Peyer's patch (tissue), 4 donors: ENCODE data around the gene CLCN7. TPM values are rescaled to one million over a fixed set of nuclear protein-coding genes. Genes with fewer than 3 reads are reported as not detected.

Source experiments
- DNase-seq, 3 donors: peaks; one replicate each; pipeline ENCODE4 v3.0.0-alpha.2; 2017 to 2019
- H3K27ac ChIP-seq, 4 donors: fragments of 200-600 bp; sonication (generic); one replicate each; pipeline ENCODE4 v1.5.1; 2016 to 2019
- H3K27me3 ChIP-seq, 2 donors: fragments of 200-600 bp; sonication (generic); one replicate each; pipeline ENCODE4 v1.5.1; 2019
- H3K36me3 ChIP-seq, 3 donors: fragments of 200-600 bp; sonication (generic); one replicate each; pipeline ENCODE4 v1.5.1; 2016 to 2019
- H3K4me1 ChIP-seq, 4 donors: fragments of 200-600 bp; sonication (generic); one replicate each; pipeline ENCODE4 v1.5.1; 2016 to 2019
- H3K4me3 ChIP-seq, 4 donors: fragments of 200-600 bp; sonication (generic); 1 replicate in 3 of 4; 2 replicates in 1 of 4; pipeline ENCODE4 v1.5.1; 2016 to 2019; ENCODE audit warnings: mild to moderate bottlenecking in 1 of 4
- H3K9me3 ChIP-seq, 4 donors: fragments of 200-600 bp; sonication (generic); one replicate each; pipeline ENCODE4 v1.5.1; 2016 to 2019; ENCODE audit warnings: mild to moderate bottlenecking in 1 of 4
- CTCF ChIP-seq, 6 experiments: fragments of 450-650 bp in 4 of 6; fragments of 200-600 bp in 2 of 6; sonication (generic) in 1 of 6; IDR thresholded peaks; one replicate each; pipeline ENCODE4 v1.5.1; 2017 to 2019; ENCODE audit warnings: antibody characterized with exemption in 6 of 6, mild to moderate bottlenecking in 3 of 6, moderate library complexity in 1 of 6
- POLR2A ChIP-seq, 2 donors: fragments of 450-650 bp; IDR thresholded peaks; one replicate each; pipeline ENCODE4 v1.5.1; 2017; ENCODE audit warnings: antibody characterized with exemption in 2 of 2, mild to moderate bottlenecking in 2 of 2, moderate library complexity in 2 of 2
- total RNA-seq, 4 donors: library from RNA; depleted of rRNA; stranded (reverse); fragments of >200 nt; gene quantifications; one replicate each; pipeline ENCODE4 v1.1.0, GENCODE V29; 2016

CLCN7 gene
- total RNA-seq, 4 donors from 2014 or later: 95.1 to 194 (median 105) TPM

GRCh38 chr16:1398351-1398750 lies 76.5 kb downstream of the CLCN7 start:
- no peak for DNase-seq
- H3K36me3 ChIP-seq: peaks cover 0 to 84% (median 3%) of the 10 kb centered on the region in 3 donors
- H3K4me3 ChIP-seq: no peak overlapping the region
- no peak overlapping the region for H3K27ac ChIP-seq
- H3K27me3 ChIP-seq: no peaks in the 10 kb centered on the region
- H3K9me3 ChIP-seq: no peaks in the 10 kb centered on the region
- TF ChIP-seq CTCF (IDR thresholded peaks at IDR 0.05) (no peak), POLR2A (IDR thresholded peaks at IDR 0.05) (no peak)
- no peaks in the 10 kb centered on the region for H3K4me1 ChIP-seq

- H3K27ac ChIP-seq: no peak overlapping the region
- TF ChIP-seq POLR2A (IDR thresholded peaks at IDR 0.05) (no peak), CTCF (IDR thresholded peaks at IDR 0.05) (no peak)
- H3K4me1 ChIP-seq: no peaks in the 10 kb centered on the region
- peaks cover 0 to 84% (median 3%) of the 10 kb centered on the region in 3 donors for H3K36me3 ChIP-seq
- H3K9me3 ChIP-seq: no peaks in the 10 kb centered on the region
- H3K4me3 ChIP-seq: no peak overlapping the region
- no peak for DNase-seq
- no peaks in the 10 kb centered on the region for H3K27me3 ChIP-seq
Observed at GRCh38 chr16:1397779-1398178, 77.0 kb downstream of the CLCN7 start.

GRCh38 chr16:1395444-1396031 lies 79.3 kb downstream of the CLCN7 start:
- Histone ChIP-seq H3K9me3 (no peaks in the 10 kb centered on the region), H3K27me3 (no peaks in the 10 kb centered on the region), H3K27ac (no peak overlapping the region), H3K36me3 (peaks cover 0 to 82% (median 3%) of the 10 kb centered on the region in 3 donors), H3K4me1 (no peaks in the 10 kb centered on the region), H3K4me3 (no peak overlapping the region)
- no peak for TF ChIP-seq POLR2A (IDR thresholded peaks at IDR 0.05)
- DNase-seq: no peak

Other genes starting within 250 kb of the CLCN7 start
- 10 to 100 TPM; 16.4 to 44.6 (median 29.5) TPM for gene TPSG1, start 249.8 kb downstream of the CLCN7 start, total RNA-seq
- gene TPSB2, start 244.8 kb downstream of the CLCN7 start, total RNA-seq: 10 to 100 TPM; 14.9 to 89.7 (median 50.4) TPM
- gene TPSAB1, start 234.3 kb downstream of the CLCN7 start, total RNA-seq: 100 to 1,000 TPM in 1 of 4 donors, 10 to 100 TPM in 3; 23.8 to 130 (median 59.4) TPM
- gene TPSD1, start 219.0 kb downstream of the CLCN7 start, total RNA-seq: 10 to 100 TPM in 3 of 4 donors, not detected in 1; 10.3 to 61.1 (median 24.1) TPM
- gene UBE2I, start 165.4 kb downstream of the CLCN7 start, total RNA-seq: 100 to 1,000 TPM in 3 of 4 donors, 10 to 100 TPM in 1; 54.1 to 119 (median 107) TPM
- 100 to 1,000 TPM in 1 of 4 donors, 10 to 100 TPM in 3; 17.9 to 160 (median 29.0) TPM for gene BAIAP3, start 141.4 kb downstream of the CLCN7 start, total RNA-seq
- gene TSR3, start 123.2 kb downstream of the CLCN7 start, total RNA-seq: 10 to 100 TPM; 48.2 to 62.3 (median 53.6) TPM
- gene GNPTG, start 123.1 kb downstream of the CLCN7 start, total RNA-seq: 10 to 100 TPM; 51.1 to 83.3 (median 65.0) TPM
- gene UNKL, start 60.3 kb downstream of the CLCN7 start, total RNA-seq: 100 to 1,000 TPM in 1 of 4 donors, 10 to 100 TPM in 3; 10.9 to 113 (median 38.4) TPM
- 10 to 100 TPM in 3 of 4 donors, 1 to 10 TPM in 1; 9.5 to 16.2 (median 13.3) TPM for gene UQCC4, start 54.3 kb downstream of the CLCN7 start, total RNA-seq
- gene PERCC1, start 44.0 kb downstream of the CLCN7 start, total RNA-seq: not detected
- 10 to 100 TPM in 1 of 4 donors, under 1 TPM in 3; 0.47 to 23.1 (median 0.73) TPM for gene CCDC154, start 30.5 kb downstream of the CLCN7 start, total RNA-seq
- gene PTX4, start 13.9 kb upstream of the CLCN7 start, total RNA-seq: not detected
- 100 to 1,000 TPM in 1 of 4 donors, 10 to 100 TPM in 3; 34.5 to 105 (median 82.4) TPM for gene TELO2, start 18.3 kb upstream of the CLCN7 start, total RNA-seq
- gene TMEM204, start 58.6 kb upstream of the CLCN7 start, total RNA-seq: 10 to 100 TPM in 3 of 4 donors, 1 to 10 TPM in 1; 7.4 to 42.1 (median 11.6) TPM
- 10 to 100 TPM in 3 of 4 donors, 1 to 10 TPM in 1; 7.5 to 21.6 (median 18.4) TPM for gene IFT140, start 137.0 kb upstream of the CLCN7 start, total RNA-seq
- 10 to 100 TPM; 16.5 to 37.1 (median 20.0) TPM for gene CRAMP1, start 137.3 kb upstream of the CLCN7 start, total RNA-seq
- gene JPT2, start 203.3 kb upstream of the CLCN7 start, total RNA-seq: 10 to 100 TPM; 22.7 to 32.3 (median 25.0) TPM
- gene MAPK8IP3, start 231.2 kb upstream of the CLCN7 start, total RNA-seq: 100 to 1,000 TPM in 3 of 4 donors, 10 to 100 TPM in 1; 78.1 to 456 (median 193) TPM